HG02884 (cell line): Measurements from ENCODE around the gene NBPF10.
"Not testable (repeated sequence)": the region's sequence is repeated elsewhere in the genome, so short reads cannot be mapped to it uniquely, and the experiment has no call there.

Source experiments
- ATAC-seq: cut with Tn5 transposase; IDR thresholded peaks from one replicate; pipeline ENCODE4 v1.9.1; 2021; ENCODE audit warnings: mild to moderate bottlenecking, moderate library complexity; ENCODE audit not compliant: unreplicated experiment

NBPF10 gene

GRCh38 chr1:146144465-146144864 lies at the start of gene NBPF10:
NBPF10 (minus strand) TSS chr1:146144804; CDS start chr1:146144769, 35 bp downstream.
- ATAC-seq: not testable (repeated sequence)

GRCh38 chr1:146174531-146174930 lies 29.9 kb upstream of the NBPF10 start:
- ATAC-seq: not testable (repeated sequence)

GRCh38 chr1:146167740-146168139 lies 23.1 kb upstream of the NBPF10 start:
- ATAC-seq: not testable (repeated sequence)

GRCh38 chr1:146167273-146167672 lies 22.7 kb upstream of the NBPF10 start:
- not testable (repeated sequence) for ATAC-seq
